ENCODE data around the gene PCTP.

PCTP gene

DNA sequence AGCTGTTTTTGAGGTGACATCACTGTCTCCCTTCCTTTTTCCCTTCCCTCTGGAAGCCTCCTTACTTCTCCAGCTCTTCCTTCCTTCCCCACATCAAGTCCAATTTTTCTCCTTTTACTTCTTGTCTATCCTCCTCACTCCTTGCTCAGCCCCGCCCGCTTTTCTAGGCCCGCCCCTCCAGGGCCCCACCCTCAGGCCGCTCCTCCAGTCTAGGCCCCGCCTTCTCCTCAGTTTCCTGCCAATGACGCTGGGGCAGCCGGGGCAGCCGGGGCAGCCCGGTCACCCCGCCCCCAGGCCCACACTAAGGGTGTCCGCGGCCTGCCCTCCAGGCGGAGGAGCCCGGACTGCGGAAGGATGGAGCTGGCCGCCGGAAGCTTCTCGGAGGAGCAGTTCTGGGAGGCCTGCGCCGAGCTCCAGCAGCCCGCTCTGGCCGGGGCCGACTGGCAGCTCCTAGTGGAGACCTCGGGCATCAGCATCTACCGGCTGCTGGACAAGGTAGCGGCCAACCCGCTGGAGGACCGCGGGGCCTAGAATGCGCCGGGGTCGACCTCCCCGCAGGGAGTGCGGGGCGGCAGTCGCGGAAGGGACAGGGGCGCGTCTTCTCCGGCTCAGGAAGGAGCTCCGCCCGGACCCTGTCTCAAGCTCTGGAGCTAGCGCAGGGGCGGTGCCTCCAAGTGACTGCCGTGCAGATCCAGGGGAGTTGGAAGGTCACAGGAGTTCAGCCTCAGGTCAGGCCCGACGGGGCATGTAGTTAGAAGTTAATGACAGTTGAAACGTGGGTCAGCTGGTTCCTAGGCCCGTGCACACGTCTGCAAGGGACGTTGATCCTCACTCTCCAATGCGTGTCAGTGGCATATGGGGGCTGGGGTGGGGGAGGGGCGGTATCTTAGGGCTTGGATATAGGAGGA lies at the start of gene PCTP:
Gene PCTP (plus strand): TSS at position 302 of the 908 bp plus-strand sequence. CDS start 53 bp downstream, at position 355.
- DNase-seq: peak; percentile 8

DNA sequence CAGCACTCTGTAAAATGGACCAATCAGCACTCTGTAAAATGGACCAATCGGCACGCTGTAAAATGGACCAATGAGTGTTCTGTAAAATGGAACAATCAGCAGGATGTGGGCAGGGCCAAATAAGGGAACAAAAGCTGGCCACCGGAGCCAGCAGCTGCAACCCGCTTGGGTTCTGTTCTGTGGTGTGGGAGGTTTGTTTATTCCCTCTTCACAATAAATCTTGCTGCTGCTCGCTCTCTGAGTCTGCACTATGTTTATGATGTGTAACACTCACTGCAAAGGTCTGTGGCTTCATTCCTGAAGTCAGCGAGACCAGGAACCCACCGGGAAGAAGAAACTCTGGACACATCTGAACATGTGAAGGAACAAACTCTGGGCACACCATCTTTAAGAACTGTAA lies 48.7 kb upstream of the PCTP start:
- no peak for DNase-seq

DNA sequence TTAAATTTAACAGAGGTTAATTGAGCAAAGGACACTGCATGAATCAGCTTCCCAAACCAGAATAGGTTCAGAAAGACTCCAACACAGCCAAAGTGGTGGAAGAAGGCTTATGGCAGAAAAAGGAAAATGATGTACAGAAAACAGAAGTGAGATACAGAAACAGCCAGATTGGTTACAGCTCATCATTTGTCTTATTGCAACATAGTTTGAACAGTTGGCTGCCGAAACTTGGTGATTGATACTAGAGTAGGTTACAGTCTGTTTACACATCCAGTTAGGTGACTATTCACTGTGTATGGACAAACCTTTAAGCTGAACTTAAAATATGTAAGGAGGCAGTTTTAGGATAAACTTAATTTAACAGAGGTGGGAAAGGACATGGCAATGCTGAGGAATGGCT lies 46.5 kb upstream of the PCTP start:
- no peak for DNase-seq

DNA sequence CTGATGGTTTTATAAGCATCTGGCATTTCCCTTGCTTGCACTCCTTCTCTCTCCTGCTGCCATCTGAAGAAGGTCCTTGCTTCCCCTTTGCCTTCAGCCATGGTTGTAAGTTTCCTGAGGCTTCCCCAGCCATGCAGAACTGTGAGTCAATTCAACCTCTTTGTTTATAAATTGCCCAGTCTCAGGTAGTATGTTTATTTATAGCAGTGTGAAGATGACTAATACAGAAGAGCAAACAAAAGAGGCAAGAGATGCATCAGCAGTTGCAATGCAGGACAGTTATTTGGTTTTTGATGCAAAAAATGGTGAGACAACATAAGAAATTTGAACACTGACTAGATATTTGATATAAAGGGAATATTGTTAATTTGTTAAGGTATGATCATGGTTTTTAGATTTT lies 45.0 kb upstream of the PCTP start:
- DNase-seq: no peak

DNA sequence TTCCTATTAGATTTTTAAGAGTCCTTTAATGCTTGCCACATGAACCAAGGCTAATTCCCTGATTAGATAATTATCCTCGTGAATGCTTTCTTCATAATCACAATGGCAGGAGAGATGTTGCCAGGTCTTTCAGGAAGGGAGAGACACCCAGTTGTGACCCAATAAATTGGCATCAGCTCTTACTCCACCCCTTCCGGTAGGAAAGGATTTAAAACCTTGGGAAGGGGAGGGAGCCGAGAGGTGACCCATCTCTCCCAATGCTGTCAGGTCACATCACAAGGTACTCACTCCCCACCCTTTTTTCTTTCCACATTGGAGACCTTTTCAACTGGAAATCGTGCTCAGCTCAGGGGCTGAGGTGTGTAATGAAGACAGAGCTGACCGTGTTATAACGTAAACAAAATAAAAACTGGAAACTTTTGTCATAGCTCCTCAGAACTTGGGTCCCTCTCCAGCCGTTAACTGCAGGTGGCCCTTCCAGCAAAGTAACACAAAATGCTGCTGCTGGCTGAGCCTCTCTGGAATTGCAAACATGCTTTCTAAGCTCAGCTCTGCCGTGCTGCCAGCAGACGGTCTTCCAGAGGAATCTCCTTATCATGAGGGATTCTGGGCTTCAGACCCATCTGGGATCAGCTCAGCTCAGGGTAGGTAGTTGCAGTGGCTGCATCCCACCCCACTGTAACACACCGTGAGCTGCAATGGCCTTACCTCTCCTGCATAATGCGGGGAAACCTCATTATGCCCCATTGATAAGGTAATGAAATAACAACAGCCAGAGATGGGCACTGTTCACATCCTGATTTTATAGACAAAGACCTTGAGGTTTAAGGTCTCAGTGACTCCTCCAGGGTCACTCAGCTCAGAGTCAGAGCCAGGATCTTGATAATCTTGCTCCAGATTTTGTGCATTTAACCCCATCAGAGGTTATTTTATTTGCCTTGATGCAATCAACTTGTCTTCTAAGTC lies 43.8 kb upstream of the PCTP start:
- no peak for DNase-seq

DNA sequence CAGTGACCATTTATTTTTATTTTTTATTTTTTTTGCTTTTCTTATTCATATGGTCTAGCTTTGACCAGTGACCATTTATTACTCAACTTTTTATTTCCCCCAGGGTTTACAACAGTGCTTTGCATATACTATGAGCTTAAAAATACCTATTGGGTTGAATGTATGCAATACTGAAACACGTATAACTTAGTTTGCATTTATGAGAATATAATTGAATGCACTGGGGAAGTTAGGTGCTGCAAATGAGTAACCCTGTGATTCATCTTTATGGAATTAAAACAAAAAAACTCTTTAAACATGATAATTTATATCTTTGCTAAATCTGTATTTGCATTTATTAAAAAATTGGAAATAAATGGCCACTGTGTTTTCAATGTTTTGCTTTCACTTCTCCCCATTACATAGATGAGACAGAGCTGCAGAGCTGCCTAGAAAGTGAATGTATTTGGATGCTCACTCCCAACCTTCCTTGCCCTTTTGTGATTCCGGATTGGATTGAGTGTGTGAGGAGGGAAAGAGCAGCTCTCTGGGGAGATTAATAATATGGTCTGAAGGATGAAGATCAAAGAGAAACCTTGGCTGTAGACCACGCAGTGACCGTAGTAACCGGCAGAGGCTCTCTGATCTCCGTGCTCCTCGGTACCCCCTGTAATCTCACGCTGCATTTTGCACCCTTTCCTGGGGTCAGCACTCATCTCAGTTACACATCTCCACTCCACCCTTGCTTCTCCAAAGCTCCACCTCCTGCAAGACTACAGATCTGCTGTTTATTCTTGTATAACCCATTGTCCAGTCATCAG lies 42.5 kb upstream of the PCTP start:
- DNase-seq: no peak

DNA sequence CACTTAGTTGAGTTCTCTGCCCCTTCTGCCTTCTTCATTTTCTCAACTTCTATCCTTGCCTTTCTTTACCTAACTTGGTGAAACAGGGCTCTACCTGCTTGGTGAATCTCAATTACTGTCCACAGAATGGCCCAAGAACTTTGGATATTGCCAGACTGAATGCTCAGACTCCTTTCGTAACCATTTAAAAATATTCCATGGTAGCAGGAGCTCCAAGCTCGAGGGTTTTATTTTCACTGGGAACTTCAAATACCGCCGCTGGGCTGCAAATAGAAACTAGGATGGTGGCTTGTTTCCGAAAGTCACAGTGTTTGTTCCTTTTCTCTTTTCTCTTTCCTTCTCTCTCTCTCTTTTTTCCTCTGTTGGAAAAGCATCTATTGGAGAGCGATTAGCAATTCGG lies 41.4 kb upstream of the PCTP start:
- DNase-seq: no peak

DNA sequence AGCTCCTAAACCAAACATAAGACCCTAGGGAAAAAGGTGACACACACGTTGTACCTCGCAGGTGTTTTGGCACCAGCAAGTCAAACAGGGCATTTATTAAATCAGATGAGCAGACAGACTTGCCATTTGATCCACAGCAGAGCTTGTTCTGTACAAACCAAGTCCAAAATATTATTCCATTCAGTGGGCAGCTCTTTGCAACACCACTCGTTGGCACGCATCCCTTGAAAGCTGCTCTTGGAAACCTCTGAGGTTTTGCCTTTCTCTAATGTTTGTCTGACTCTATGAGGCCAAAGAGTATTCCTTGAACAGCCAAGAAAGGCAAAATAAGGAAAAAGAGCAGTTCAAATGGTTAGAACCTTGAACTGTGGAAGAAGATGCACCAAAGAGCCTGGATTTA lies 40.9 kb upstream of the PCTP start:
- DNase-seq: no peak

DNA sequence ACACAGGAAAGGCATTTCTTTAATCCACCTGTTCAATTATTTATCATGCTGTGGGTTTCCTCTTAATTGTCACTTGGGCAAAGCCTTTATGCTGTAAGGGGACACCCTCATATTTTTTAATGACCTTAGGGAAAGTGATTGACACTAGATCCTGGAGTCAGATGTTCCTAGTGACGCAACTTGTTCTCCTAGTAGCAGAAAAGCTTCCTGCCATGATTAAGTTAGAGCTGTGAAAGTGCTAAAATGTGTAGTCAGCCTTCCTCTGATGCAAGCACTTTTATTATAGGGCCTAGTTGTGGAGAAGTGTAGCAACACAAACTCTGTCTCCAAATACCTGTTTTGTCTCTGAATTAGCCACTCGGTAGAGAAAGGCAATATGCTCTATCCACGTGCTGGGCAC lies 40.4 kb upstream of the PCTP start:
- DNase-seq: no peak

DNA sequence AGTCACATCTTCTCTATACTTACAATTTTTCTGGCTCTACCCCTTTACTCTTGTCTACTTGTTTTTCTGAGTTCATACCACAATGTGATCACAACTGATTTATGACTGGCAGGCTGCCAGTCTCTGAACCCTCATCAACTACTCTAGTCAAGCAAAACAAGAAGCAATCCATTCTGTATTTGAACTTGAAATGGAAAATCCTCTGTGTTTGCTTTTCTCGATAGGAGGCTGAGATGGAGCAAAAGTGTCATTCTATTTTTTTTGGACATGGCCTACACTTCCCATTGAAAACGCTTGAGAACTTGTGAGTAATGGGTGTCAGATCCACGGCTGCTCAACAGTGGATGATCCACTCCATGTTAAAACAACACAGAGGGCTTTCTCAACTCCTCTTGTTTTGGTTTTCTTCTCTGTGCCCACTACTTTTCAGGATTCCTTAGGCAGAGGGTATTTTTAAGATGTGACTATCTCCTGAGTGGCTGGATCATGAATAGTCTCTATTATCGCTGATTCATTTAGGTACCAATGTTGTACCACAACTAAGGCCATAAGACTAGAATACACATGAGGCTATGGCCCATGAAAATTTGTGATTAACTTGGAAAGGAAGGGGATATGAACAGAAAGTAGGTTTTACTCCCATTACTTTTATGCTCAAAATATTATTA lies 39.9 kb upstream of the PCTP start:
- DNase-seq: no peak

DNA sequence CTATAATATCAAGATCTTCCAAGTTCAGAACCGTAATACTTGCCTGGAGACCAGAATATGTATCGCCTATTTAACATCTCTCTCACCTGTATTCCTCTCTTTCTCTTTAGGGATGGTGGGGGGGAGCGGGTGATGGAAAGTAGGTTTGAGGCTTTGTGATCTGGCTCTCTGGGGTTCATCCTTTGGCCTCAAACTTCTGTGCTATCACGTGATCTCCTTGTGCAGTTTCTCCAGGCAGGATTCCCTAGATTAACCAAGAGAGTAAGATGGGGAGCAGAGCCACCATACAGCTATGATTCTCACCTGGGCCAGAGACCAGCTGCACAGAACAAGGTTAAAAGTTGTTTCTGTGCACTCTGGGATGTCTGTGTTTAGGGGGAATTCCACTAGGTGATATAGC lies 33.4 kb upstream of the PCTP start:
- DNase-seq: no peak

DNA sequence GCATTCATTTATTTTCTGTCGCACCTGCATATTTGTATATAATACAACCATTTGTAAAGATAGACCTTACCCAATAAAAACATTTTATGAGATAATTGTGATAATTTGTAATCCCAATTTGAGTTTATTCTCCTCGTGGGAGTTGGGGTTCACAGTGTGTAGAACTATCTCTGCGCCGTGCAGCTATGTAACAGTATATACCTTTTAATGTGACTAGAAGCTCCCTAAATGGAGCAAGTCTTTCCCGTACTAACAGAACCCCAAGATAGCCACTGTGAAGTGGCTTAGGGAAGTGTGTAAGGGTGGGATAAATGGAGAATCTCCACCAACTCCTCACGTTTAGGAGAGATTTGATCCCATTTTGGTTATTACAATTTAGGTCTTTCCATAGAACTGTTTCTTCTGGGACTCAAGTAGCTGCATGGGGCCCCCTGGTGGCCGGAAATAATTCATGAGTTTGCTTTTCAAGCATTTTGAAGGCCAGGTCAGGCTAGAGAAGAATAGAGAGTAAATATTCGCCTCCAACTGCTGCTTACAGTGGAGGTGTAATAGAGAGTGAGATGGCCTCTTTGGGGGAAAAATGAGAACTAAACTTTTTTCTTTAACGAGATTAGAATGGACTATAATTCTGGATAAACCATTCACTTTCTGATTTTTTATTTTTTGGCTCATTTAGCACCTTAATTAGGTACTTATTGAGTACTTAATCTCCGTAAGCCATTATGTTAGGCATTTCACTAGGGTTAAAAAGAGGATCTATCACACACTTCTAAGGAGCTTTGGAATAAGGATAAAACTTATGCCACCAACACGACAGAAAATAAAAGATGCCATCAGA lies 32.7 kb upstream of the PCTP start:
- no peak for DNase-seq

DNA sequence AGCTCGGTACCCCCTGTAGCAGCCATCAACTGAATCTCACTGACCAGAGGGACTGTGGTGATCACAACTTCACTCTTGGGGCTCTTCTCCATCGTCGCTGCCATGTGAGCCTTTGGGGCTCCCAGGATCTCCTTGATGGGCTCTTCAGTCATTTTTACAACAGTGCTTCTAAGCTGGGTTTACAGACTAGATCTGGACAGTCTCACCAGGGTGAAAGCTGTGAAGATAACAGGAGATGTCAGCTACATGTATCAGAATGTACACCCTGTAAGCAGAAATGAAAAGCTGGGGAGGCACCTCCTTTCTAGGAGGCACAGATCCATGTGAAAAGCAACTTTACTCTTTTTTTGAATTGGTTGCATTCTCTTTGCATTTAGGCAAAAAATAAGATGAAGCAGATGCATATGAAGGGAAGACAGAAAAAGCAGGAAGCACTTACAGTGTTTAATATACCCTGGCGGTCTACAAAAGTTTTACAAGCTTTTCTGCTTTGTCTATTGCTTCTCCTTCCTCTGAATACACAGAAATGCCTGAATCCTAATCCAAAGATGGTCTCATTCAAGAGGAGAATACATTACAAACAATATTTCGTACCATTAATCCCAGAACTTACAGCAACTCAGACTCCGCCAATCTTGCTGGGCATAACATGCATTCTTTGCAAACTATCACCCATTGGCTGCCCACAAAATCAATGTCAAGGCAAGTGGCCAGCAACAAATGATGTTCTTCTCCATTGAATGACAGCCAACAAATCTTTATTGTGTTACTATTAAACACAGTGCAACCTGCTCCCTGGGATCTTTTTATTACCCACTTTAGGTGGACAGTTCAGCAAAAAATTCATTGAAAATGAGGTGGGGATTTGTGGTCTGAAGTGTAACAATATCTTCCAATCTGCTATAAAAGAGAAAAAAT lies 29.7 kb upstream of the PCTP start:
- DNase-seq: no peak

DNA sequence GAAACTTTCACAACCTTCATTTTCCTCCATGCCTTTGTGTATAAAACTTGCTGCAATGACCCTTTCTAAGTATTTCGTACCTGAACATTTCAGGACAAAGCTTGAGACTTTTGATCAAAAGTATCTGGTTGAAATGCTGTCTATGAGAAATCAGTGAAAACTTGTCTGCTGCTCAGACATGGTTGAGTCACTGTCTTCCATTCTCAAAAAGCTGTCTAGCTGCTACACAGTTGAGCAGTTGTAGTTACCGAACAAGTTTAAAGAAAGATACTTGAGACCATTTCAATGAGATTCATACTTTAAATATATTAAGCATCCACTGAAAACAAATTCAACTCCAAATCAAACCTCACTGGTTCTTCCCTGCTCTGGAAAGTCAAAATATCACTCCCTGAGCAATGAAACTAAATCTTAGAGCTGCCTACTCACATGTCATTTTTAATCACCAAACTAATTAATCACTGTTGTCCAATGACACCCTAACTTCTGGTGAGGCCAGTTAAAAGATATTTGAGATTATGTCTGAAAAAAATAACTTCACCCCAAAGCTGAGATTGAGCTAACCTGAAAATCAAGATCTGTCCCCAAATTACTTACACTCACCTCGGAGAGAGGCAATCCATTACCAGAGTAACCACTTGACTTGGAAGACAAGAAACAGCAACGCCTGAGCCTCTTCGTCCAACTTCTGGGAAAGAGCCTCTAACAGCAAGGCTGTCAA lies 28.7 kb upstream of the PCTP start:
- no peak for DNase-seq

DNA sequence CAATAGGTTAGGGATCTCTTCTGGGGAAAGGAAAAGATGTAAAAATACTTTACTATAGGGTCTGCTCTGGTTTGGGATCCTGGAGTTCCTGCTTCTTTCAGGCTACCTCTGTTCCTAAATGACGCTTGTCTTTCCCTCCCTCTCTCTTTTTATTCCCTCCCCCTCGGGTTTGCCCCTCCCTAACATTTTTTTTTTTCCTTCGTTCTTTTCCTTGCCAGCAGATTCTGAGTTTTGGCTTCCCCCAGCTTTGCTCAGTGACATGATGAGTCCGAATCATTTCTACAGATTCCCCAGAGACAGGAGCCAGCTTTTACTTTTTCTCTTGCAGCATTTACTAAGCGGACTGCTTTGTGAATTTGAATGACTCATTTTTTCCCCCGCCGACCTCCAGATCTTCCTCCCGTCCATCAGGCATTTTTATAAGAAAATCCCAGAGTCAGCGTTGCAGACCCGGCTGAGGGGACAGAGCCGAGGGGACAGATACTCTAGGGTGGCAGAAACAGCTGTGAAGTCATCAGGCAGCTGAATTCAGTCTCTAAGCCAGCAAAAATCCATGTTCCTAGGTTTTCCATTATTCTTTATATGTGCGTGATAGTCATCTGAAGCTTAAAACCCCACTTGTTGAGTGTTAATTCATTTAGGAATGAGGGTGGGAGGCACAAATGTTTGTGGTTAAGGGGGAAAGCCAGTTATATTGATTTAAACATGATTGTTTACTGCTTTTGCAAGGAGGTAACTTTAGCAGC lies 27.9 kb upstream of the PCTP start, which contains the start of gene TMEM100:
Gene TMEM100 (minus strand): TSS at position 123 of the 746 bp plus-strand sequence. CDS start 1,794 bp downstream, outside the sequence.
- DNase-seq: no peak

DNA sequence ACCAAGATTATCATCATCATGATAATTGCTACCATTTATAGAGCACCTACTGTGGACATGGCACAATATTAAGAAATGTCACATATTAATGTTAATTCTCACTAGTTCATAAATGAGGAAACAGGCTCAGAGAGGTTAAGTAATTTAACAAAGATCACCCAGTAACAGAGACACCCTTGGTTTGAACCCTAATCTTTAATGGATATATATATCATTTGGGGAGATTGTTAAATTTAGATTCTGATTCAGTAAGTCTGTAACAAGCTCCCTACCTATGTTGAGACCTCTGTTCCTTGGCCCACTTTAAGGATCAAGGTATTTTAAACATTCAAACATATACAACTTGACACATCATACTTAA lies 27.4 kb upstream of the PCTP start:
- no peak for DNase-seq

DNA sequence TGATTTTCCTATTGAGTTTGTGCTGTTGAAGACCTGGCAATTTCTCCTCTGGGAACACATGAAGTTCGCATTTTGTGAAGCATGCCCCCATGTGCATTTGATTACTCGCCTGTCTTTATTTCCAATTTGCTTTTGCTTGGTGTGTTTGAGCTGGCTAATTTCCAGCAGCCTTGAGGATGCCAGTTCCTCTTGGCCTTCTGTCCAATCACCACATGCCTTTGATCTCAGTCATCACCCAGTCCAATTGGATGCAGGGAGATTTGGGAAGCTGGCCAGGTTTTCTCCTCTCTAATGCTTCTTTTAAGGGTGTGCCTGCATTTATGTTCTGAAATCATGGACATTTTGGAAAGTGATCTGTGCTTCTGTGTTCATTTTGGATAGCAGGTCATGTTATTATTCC lies 24.4 kb upstream of the PCTP start:
- DNase-seq: peak; percentile 47

DNA sequence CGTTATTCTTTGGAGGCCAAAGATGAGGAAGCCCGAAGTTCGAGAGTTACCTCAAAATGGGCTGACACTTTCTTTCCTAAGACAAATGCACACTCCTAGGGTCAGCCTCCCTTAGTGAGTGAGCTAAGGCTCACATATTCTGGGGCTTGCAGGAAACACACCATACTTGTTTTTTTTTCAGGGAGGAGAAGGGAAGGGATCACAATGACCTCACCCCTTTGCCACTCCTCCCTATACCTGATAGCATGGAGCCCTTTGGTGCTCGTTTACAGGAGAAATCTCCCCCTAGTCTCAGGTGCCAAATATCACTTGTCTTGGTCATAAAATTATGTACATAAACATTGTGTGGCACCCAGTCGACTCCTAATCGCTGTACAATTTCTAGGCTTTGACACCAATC lies 23.6 kb upstream of the PCTP start:
- DNase-seq: no peak

DNA sequence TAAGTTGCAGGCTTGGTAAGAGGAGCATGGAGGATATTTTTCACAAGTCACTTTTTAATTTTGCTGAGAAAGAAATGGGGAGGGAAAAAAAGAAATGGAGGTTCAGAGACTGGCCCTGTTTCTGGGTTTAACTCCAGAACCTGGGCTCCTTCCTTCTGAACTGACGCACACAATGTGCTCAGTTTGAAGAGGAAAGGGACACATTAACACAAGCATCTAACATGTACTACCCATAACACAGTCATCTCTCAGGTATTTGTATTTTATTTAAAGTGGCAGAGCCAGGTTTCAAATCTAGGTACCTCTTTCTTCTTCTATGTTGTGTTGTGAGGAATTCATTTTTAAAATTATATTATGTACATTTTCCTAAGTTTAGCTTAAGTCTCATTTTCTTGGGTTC lies 22.9 kb upstream of the PCTP start:
- DNase-seq: no peak
